ENCODE data around the gene TRDMT1. TPM values are rescaled to one million over a fixed set of nuclear protein-coding genes. Genes with fewer than 3 reads are reported as not detected.

TRDMT1 gene
- total RNA-seq, 1 donor from 2014 or later: 5.7 TPM

DNA sequence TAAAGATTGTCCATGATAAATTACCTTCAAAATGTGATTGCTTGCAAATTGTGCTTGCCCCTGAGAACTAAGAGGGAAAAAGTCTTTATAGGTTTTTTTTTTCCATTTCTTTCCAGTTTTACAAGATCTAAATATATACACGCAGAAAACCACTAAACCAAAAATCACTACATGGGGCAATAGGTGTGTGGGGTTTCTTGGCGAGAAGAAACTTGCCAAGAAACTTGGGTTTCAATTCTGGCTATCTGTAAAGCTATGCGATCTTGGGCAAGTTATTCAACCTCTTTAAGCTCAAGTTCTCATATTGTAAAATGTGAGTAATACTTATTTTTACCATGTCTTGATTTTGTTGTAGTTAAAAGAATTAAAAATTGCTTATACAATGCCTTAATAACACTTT lies 88.9 kb downstream of the TRDMT1 start:
- TF ChIP-seq CTCF (IDR thresholded peaks at IDR 0.05): no peak
- peaks cover 0 to 4% of the 10 kb centered on the region in 2 donors for H3K4me1 ChIP-seq

GRCh38 chr10:17109475-17110207 lies 91.8 kb downstream of the TRDMT1 start:
- Histone ChIP-seq H3K27me3 (no peaks in the 10 kb centered on the region), H3K4me1 (no peaks in the 10 kb centered on the region), H3K9me3 (no peaks in the 10 kb centered on the region), H3K36me3 (no peaks in the 10 kb centered on the region), H3K27ac (no peak overlapping the region), H3K4me3 (no peak overlapping the region)
- TF ChIP-seq CTCF (IDR thresholded peaks at IDR 0.05): no peak
- intact Hi-C loops (cut with DNase I): loop anchor here (5.0 kb wide), 1 partner anchor 33 kb away; no protein-coding TSS in a partner anchor
- DNase-seq (ENCODE audit: low spot score in 2 of 2): no peak

More for the DNA sequence above, 88.9 kb downstream of the TRDMT1 start:
- Histone ChIP-seq H3K27ac (no peak overlapping the region), H3K27me3 (no peaks in the 10 kb centered on the region), H3K9me3 (no peaks in the 10 kb centered on the region), H3K36me3 (no peaks in the 10 kb centered on the region), H3K4me3 (no peak overlapping the region)
- intact Hi-C loops (cut with DNase I): no loop called here
- DNase-seq (ENCODE audit: low spot score in 2 of 2): no peak

DNA sequence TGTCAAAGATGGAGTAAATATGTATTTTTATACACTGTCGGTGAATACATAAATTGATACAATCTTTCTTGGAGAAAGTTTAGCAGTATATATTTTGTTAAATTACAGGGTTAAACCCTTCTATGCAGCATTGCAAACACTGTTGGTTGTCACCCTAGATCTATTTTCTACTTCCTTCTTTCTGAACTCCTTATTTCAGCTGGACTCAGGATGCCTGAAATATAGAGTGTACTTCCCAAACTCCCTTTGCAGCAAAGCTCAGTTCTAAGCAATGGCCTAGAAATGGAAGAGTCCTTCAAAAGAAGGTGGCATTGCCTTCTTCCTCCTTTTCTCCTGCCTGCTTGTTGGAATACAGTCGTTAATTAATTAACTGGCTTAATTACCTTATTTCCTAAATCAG lies 92.4 kb downstream of the TRDMT1 start:
- no peak for TF ChIP-seq CTCF (IDR thresholded peaks at IDR 0.05)
- Histone ChIP-seq H3K4me1 (no peaks in the 10 kb centered on the region), H3K27me3 (no peaks in the 10 kb centered on the region), H3K9me3 (no peaks in the 10 kb centered on the region), H3K27ac (no peak overlapping the region), H3K4me3 (no peak overlapping the region), H3K36me3 (no peaks in the 10 kb centered on the region)
- no peak for DNase-seq (ENCODE audit: low spot score in 2 of 2)
- intact Hi-C loops (cut with DNase I): loop anchor here (5.0 kb wide), 1 partner anchor 33 kb away; no protein-coding TSS in a partner anchor

- intact Hi-C loops (cut with DNase I): loop anchor here (5.0 kb wide), 1 partner anchor 35 kb away; no protein-coding TSS in a partner anchor
- DNase-seq (ENCODE audit: low spot score in 2 of 2): no peak
Observed at GRCh38 chr10:17106991-17107390, 94.5 kb downstream of the TRDMT1 start.

DNA sequence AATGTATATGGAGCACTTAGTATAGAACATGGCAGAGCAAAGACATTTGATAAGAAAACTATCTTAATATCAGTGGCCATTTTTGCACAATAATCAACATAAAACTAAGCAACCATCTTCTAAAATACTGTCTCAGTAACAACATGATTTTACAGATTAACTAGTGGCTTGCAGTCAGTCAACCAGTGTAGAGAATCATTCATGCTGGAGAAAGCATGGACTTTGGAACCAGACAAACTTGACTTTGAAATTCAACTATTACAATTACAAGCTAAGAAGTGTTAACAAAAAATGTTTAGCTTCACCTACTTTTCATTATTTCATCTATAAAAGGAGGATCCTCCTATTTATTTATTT lies 99.6 kb downstream of the TRDMT1 start:
- Histone ChIP-seq H3K4me3 (no peak overlapping the region), H3K36me3 (no peaks in the 10 kb centered on the region), H3K9me3 (no peaks in the 10 kb centered on the region), H3K27ac (peak overlapping the region; percentile 14 to 46), H3K27me3 (no peaks in the 10 kb centered on the region), H3K4me1 (peaks cover 0 to 8% of the 10 kb centered on the region in 2 donors)
- intact Hi-C loops (cut with DNase I): no loop called here
- DNase-seq (ENCODE audit: low spot score in 2 of 2): no peak
- no peak for TF ChIP-seq CTCF (IDR thresholded peaks at IDR 0.05)

More at GRCh38 chr10:17106991-17107390, 94.5 kb downstream of the TRDMT1 start:
- no peak overlapping the region for H3K27ac ChIP-seq
- no peaks in the 10 kb centered on the region for H3K9me3 ChIP-seq
- no peaks in the 10 kb centered on the region for H3K4me1 ChIP-seq
- no peak for TF ChIP-seq CTCF (IDR thresholded peaks at IDR 0.05)
- no peak overlapping the region for H3K4me3 ChIP-seq
- H3K36me3 ChIP-seq: no peaks in the 10 kb centered on the region
- no peaks in the 10 kb centered on the region for H3K27me3 ChIP-seq

All from ascending aorta (tissue), 2 donors.